GM19023 (cell line): Measurements from ENCODE around the gene SOCS3.
"Not testable (repeated sequence)": the region's sequence is repeated elsewhere in the genome, so short reads cannot be mapped to it uniquely, and the experiment has no call there.

Experiments
- ATAC-seq: cut with Tn5 transposase; IDR thresholded peaks from one replicate; pipeline ENCODE4 v1.9.1; 2021; ENCODE audit warnings: mild to moderate bottlenecking, moderate library complexity; ENCODE audit not compliant: unreplicated experiment

The SOCS3 gene

GRCh38 chr17:78332991-78333390 lies 26.9 kb downstream of the SOCS3 start:
- no peak for ATAC-seq

- ATAC-seq, result not testable (repeated sequence)
These were observed 28.5 kb downstream of the SOCS3 start for GRCh38 chr17:78331355-78331754.

- no peak for ATAC-seq
These were observed 29.2 kb downstream of the SOCS3 start for GRCh38 chr17:78330570-78331224.

GRCh38 chr17:78329263-78330059 lies 30.4 kb downstream of the SOCS3 start:
- no peak for ATAC-seq

GRCh38 chr17:78327880-78328279 lies 32.0 kb downstream of the SOCS3 start:
- no peak for ATAC-seq

GRCh38 chr17:78325076-78325687 lies 34.7 kb downstream of the SOCS3 start:
- ATAC-seq, result no peak

- no peak for ATAC-seq
These were observed 35.3 kb downstream of the SOCS3 start for GRCh38 chr17:78324391-78325075.

GRCh38 chr17:78323826-78324390 lies 36.0 kb downstream of the SOCS3 start:
- ATAC-seq, result no peak

- ATAC-seq, result no peak
These were observed 36.9 kb downstream of the SOCS3 start for GRCh38 chr17:78322858-78323455.

GRCh38 chr17:78322327-78322857 lies 37.5 kb downstream of the SOCS3 start:
- ATAC-seq, result no peak

- ATAC-seq, result no peak
These were observed 41.0 kb downstream of the SOCS3 start for GRCh38 chr17:78318843-78319242.

GRCh38 chr17:78318407-78318806 lies 41.5 kb downstream of the SOCS3 start:
- no peak for ATAC-seq

- ATAC-seq, result no peak
These were observed 42.0 kb downstream of the SOCS3 start for GRCh38 chr17:78317794-78318400.

GRCh38 chr17:78316867-78317789 lies 42.7 kb downstream of the SOCS3 start:
- ATAC-seq, result no peak

GRCh38 chr17:78316115-78316866 lies 43.6 kb downstream of the SOCS3 start:
- no peak for ATAC-seq

- no peak for ATAC-seq
These were observed 44.3 kb downstream of the SOCS3 start for GRCh38 chr17:78315355-78316114.

- no peak for ATAC-seq
These were observed 45.1 kb downstream of the SOCS3 start for GRCh38 chr17:78314683-78315354.
